Stomach smooth muscle (tissue), 2 donors: ENCODE data around the gene CHST6.

ENCODE experiments used
- H3K27ac ChIP-seq: one replicate; pipeline ENCODE4 v1.7.0; 2013; ENCODE audit warnings: mild to moderate bottlenecking, low read length, inconsistent platforms
- H3K27me3 ChIP-seq, 2 donors: one replicate each; pipeline ENCODE4 v1.7.0; 2013; ENCODE audit warnings: low read length in 2 of 2; ENCODE audit not compliant: insufficient read depth in 2 of 2, control insufficient read depth in 1 of 2
- H3K36me3 ChIP-seq, 2 donors: one replicate each; pipeline ENCODE4 v1.7.0; 2013; ENCODE audit warnings: low read length in 2 of 2; ENCODE audit not compliant: control insufficient read depth in 2 of 2, insufficient read depth in 2 of 2
- H3K4me1 ChIP-seq: one replicate; pipeline ENCODE4 v1.7.0; 2013; ENCODE audit warnings: low read length; ENCODE audit not compliant: control insufficient read depth, insufficient read depth
- H3K4me3 ChIP-seq, 2 donors: one replicate each; pipeline ENCODE4 v1.7.0; 2013; ENCODE audit warnings: low read length in 2 of 2
- H3K9ac ChIP-seq, 2 donors: one replicate each; pipeline ENCODE4 v1.7.0; 2013; ENCODE audit warnings: low read length in 2 of 2, mild to moderate bottlenecking in 1 of 2
- H3K9me3 ChIP-seq, 2 donors: one replicate each; pipeline ENCODE4 v1.7.0; 2013; ENCODE audit warnings: low read length in 2 of 2; ENCODE audit not compliant: control insufficient read depth in 2 of 2
- donor health status: healthy.
- donor health status: Pancreatic carcinoma.

The CHST6 gene

GRCh38 chr16:75486014-75486675 lies 9.1 kb downstream of the CHST6 start:
- Histone ChIP-seq H3K36me3 (no peaks in the 10 kb centered on the region), H3K4me3 (no peak overlapping the region), H3K4me1 (no peaks in the 10 kb centered on the region), H3K9ac (no peak overlapping the region), H3K27me3 (peaks cover 0 to 2% of the 10 kb centered on the region in 2 donors), H3K27ac (no peak overlapping the region), H3K9me3 (no peaks in the 10 kb centered on the region)

GRCh38 chr16:75485230-75486013 lies 9.8 kb downstream of the CHST6 start:
- Histone ChIP-seq H3K4me1 (no peaks in the 10 kb centered on the region), H3K4me3 (no peak overlapping the region), H3K9me3 (no peaks in the 10 kb centered on the region), H3K27me3 (peaks cover 0 to 2% of the 10 kb centered on the region in 2 donors), H3K9ac (no peak overlapping the region), H3K36me3 (no peaks in the 10 kb centered on the region), H3K27ac (no peak overlapping the region)

GRCh38 chr16:75483222-75483621 lies 12.0 kb downstream of the CHST6 start:
- no peaks in the 10 kb centered on the region for H3K4me1 ChIP-seq

GRCh38 chr16:75482434-75483205 lies 12.6 kb downstream of the CHST6 start:
- H3K36me3 ChIP-seq, result no peaks in the 10 kb centered on the region
- no peak overlapping the region for H3K4me3 ChIP-seq
- H3K9me3 ChIP-seq, result no peaks in the 10 kb centered on the region
- H3K27ac ChIP-seq, result no peak overlapping the region
- no peaks in the 10 kb centered on the region for H3K4me1 ChIP-seq
- H3K9ac ChIP-seq, result no peak overlapping the region
- peaks cover 0 to 2% of the 10 kb centered on the region in 2 donors for H3K27me3 ChIP-seq

More at GRCh38 chr16:75483222-75483621, 12.0 kb downstream of the CHST6 start:
- Histone ChIP-seq H3K9me3 (no peaks in the 10 kb centered on the region), H3K36me3 (no peaks in the 10 kb centered on the region), H3K27ac (no peak overlapping the region), H3K9ac (no peak overlapping the region), H3K27me3 (peaks cover 0 to 2% of the 10 kb centered on the region in 2 donors), H3K4me3 (no peak overlapping the region)

- no peak overlapping the region for H3K9ac ChIP-seq
- no peaks in the 10 kb centered on the region for H3K9me3 ChIP-seq
- H3K4me3 ChIP-seq, result no peak overlapping the region
- H3K36me3 ChIP-seq, result no peaks in the 10 kb centered on the region
- H3K27me3 ChIP-seq, result peaks cover 0 to 2% of the 10 kb centered on the region in 2 donors
- no peaks in the 10 kb centered on the region for H3K4me1 ChIP-seq
- no peak overlapping the region for H3K27ac ChIP-seq
Observed at GRCh38 chr16:75481475-75481874, 13.8 kb downstream of the CHST6 start.

- no peak overlapping the region for H3K9ac ChIP-seq
- H3K27ac ChIP-seq, result no peak overlapping the region
- H3K4me3 ChIP-seq, result no peak overlapping the region
- H3K4me1 ChIP-seq, result no peaks in the 10 kb centered on the region
- H3K27me3 ChIP-seq, result no peaks in the 10 kb centered on the region
- no peaks in the 10 kb centered on the region for H3K9me3 ChIP-seq
- H3K36me3 ChIP-seq, result no peaks in the 10 kb centered on the region
Observed at GRCh38 chr16:75479421-75479990, 15.7 kb downstream of the CHST6 start.

GRCh38 chr16:75478480-75479345 lies 16.5 kb downstream of the CHST6 start:
- H3K4me1 ChIP-seq, result no peaks in the 10 kb centered on the region
- no peak overlapping the region for H3K4me3 ChIP-seq
- H3K9me3 ChIP-seq, result no peaks in the 10 kb centered on the region
- H3K36me3 ChIP-seq, result no peaks in the 10 kb centered on the region
- no peak overlapping the region for H3K9ac ChIP-seq
- no peaks in the 10 kb centered on the region for H3K27me3 ChIP-seq
- H3K27ac ChIP-seq, result no peak overlapping the region

GRCh38 chr16:75477680-75478473 lies 17.4 kb downstream of the CHST6 start:
- H3K4me3 ChIP-seq, result no peak overlapping the region
- H3K4me1 ChIP-seq, result no peaks in the 10 kb centered on the region
- H3K27ac ChIP-seq, result no peak overlapping the region
- H3K27me3 ChIP-seq, result no peaks in the 10 kb centered on the region
- H3K36me3 ChIP-seq, result no peaks in the 10 kb centered on the region
- H3K9me3 ChIP-seq, result no peaks in the 10 kb centered on the region
- no peak overlapping the region for H3K9ac ChIP-seq

GRCh38 chr16:75476817-75477216 lies 18.4 kb downstream of the CHST6 start:
- Histone ChIP-seq H3K36me3 (no peaks in the 10 kb centered on the region), H3K4me1 (no peaks in the 10 kb centered on the region), H3K9ac (no peak overlapping the region), H3K27me3 (no peaks in the 10 kb centered on the region), H3K4me3 (no peak overlapping the region), H3K9me3 (no peaks in the 10 kb centered on the region), H3K27ac (no peak overlapping the region)
